GM19043 (cell line): ENCODE results near the gene SEC14L6.
"Not testable (repeated sequence)": the region's sequence is repeated elsewhere in the genome, so short reads cannot be mapped to it uniquely, and the experiment has no call there.

Experiments
- ATAC-seq: cut with Tn5 transposase; IDR thresholded peaks from one replicate; pipeline ENCODE4 v1.9.1; 2021; ENCODE audit warnings: low read depth; ENCODE audit not compliant: unreplicated experiment

Gene SEC14L6

GRCh38 chr22:30541511-30541910 lies 5.0 kb downstream of the SEC14L6 start:
- not testable (repeated sequence) for ATAC-seq

GRCh38 chr22:30539368-30539767 lies 7.2 kb downstream of the SEC14L6 start:
- ATAC-seq: no peak

- no peak for ATAC-seq
Measured at GRCh38 chr22:30538280-30538679, 8.3 kb downstream of the SEC14L6 start.

- no peak for ATAC-seq
Measured at GRCh38 chr22:30537083-30537731, 9.3 kb downstream of the SEC14L6 start.

- ATAC-seq: no peak
Measured at GRCh38 chr22:30535182-30535581, 11.4 kb downstream of the SEC14L6 start.

- ATAC-seq: no peak
Measured at GRCh38 chr22:30531651-30532608, 14.6 kb downstream of the SEC14L6 start.

- no peak for ATAC-seq
Measured at GRCh38 chr22:30526656-30527055, 19.9 kb downstream of the SEC14L6 start.

- ATAC-seq: no peak
Measured at GRCh38 chr22:30523646-30524489, 22.7 kb downstream of the SEC14L6 start.

GRCh38 chr22:30521368-30522156 lies 25.0 kb downstream of the SEC14L6 start:
- no peak for ATAC-seq

GRCh38 chr22:30519842-30520425 lies 26.6 kb downstream of the SEC14L6 start:
- no peak for ATAC-seq

- no peak for ATAC-seq
Measured at GRCh38 chr22:30516731-30517130, 29.8 kb downstream of the SEC14L6 start.

- no peak for ATAC-seq
Measured at GRCh38 chr22:30516273-30516672, 30.3 kb downstream of the SEC14L6 start.

- ATAC-seq: no peak
Measured at GRCh38 chr22:30514252-30514651, 32.3 kb downstream of the SEC14L6 start.

- no peak for ATAC-seq
Measured at GRCh38 chr22:30513462-30513861, 33.1 kb downstream of the SEC14L6 start.

- no peak for ATAC-seq
Measured at GRCh38 chr22:30511911-30512310, 34.6 kb downstream of the SEC14L6 start.

GRCh38 chr22:30511109-30511508 lies 35.4 kb downstream of the SEC14L6 start:
- ATAC-seq: no peak

GRCh38 chr22:30508216-30508615 lies 38.3 kb downstream of the SEC14L6 start:
- ATAC-seq: no peak

- no peak for ATAC-seq
Measured at GRCh38 chr22:30507670-30508069, 38.9 kb downstream of the SEC14L6 start.

- ATAC-seq: no peak
Measured at GRCh38 chr22:30506507-30506968, 40.0 kb downstream of the SEC14L6 start.

- no peak for ATAC-seq
Measured at GRCh38 chr22:30503551-30503950, 43.0 kb downstream of the SEC14L6 start.
